CD1c-positive myeloid dendritic cell (primary cell): Measurements from ENCODE around the gene KBTBD8.

Source experiments
- DNase-seq: peaks from one replicate; pipeline ENCODE4 v3.0.0-alpha.2; 2016; ENCODE audit errors: extremely low spot score

KBTBD8 gene, protein sequence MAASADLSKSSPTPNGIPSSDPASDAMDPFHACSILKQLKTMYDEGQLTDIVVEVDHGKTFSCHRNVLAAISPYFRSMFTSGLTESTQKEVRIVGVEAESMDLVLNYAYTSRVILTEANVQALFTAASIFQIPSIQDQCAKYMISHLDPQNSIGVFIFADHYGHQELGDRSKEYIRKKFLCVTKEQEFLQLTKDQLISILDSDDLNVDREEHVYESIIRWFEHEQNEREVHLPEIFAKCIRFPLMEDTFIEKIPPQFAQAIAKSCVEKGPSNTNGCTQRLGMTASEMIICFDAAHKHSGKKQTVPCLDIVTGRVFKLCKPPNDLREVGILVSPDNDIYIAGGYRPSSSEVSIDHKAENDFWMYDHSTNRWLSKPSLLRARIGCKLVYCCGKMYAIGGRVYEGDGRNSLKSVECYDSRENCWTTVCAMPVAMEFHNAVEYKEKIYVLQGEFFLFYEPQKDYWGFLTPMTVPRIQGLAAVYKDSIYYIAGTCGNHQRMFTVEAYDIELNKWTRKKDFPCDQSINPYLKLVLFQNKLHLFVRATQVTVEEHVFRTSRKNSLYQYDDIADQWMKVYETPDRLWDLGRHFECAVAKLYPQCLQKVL

DNA sequence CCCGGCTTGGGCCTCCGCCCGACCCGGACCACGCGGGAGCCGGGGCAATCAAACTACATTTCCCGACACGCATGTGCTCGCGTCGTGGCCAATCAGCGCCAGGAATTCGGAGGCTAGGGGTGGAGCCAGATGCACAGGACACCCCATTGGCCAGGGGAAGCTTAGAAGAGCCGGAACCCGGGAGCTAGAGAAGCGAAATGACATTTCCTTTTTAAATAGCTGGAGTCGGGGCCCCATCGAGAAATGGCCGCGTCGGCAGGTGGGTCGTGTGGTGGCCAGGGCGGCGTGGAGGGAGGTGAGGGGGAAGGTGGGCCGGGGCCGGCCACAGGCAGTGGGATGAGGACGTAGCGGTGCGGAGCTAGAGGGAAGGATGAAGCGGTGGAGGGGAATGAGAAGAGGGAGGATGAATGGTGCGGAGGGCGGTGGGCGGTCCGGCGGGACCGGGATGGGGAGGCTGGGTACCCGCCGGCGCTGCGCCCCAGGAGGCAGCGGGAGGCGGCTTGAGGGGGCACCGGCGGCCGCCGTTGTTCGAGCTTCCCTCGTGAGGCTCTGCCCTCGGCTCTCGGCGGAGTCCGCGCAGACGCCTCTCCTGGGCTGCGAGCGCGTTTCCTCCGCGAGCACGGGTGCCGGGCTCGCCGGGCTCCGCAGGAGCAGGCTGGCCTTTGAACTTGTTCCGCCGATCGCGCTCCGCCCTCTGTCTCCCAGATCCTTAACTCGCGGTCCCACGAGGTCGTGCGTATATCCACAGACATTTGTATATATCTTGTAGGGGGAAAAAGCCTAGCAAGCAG lies at the start of gene KBTBD8:
Gene KBTBD8 (plus strand): TSS at position 195 of the 791 bp plus-strand sequence. CDS start 49 bp downstream, at position 244.
- DNase-seq, result peak; percentile 99

DNA sequence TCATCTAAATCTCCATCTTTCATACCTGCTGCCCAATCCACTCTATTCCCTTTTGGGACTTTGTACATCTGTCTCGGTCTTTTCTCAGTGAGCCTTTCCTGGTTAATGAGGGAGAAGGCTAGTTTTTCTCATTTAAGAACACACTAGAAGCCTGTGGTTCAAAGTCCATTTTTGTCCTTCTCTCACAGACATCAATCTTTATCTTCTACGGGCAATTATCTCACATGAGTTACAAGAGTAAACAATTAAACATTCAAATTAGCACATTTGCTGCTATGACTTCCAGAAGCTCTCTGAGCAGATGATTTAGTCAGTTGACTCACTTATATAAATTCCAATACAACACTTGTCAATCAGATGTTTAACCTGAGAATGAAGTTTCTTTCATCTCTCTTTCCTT lies 49.3 kb upstream of the KBTBD8 start:
- DNase-seq, result no peak

DNA sequence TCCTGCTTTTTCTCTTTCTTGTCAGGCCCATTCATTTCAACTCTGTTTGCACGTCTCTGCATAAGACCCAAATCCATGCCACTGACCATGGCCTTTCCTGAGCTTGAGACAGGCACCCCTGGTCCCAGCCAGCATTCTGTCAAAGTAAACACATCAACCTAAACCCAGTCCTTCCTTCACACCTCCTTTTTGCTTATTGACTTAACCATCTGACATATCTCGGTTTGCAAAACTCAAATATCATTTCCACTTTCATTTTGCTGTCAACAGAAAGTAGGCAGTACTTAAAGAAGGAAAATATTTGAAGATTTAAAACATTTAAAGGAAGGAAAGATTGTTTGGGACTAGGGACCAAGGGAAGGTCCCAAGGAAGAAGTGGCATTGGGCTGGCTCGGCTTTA lies 48.2 kb upstream of the KBTBD8 start:
- no peak for DNase-seq

DNA sequence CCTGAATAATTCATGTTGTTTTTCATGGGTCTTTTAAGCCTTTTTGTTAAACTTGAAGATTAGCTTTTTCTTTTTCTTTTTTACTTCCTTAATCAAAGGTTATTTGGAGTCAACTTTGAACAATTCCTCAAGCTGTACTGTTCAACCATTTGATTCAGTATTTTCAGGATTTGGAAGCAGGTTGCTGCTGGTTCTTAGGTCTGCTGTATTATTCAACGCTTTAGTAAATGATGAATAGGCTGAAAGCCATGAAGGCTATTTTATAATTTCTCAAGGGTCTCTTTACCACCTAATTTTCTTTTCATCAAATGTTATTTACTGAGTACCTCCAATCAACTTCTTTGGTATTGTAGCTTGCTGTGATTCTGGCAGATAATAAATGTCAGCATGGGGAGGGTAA lies 45.8 kb upstream of the KBTBD8 start:
- DNase-seq, result no peak

DNA sequence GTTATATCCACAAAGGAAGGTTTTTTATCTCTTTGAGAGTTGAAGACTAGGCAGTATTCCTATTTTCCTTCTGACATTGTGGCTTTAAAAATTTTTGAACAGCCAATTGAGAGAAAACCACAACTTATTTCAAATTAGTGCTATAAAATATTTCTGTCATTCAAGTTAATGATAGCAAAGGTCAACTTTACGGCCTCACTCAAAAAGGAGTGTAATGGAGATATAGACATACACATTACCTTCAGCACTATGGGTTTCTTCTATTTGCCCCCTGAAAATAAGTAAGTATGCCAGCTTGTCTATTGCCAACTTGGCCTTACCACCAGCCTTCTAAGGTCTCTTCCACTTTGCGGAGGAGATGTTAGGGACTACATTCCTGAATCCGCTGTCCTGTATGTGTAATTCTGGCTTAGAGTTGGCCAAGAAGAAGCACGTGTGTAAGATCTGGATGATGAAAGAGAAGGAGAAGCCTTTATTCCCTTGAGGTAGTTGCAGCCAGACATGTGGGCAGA lies 44.1 kb upstream of the KBTBD8 start:
- DNase-seq, result no peak

DNA sequence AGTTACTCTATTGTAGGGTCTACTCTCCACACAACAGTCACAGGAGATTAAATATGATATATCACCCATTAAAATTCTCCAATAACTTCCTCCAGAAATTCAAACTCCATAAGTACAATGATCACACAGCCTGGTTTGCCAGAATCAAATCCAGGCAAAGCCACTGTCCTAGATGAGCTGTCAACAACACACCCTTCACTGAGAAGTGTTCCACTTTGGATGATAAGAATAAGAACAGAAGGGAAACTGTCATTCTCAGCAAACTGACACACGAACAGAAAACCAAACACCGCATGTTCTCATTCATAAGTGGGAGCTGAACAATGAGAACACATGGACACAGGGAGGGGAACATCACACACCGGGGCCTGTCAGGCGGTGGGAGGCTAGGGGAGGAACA lies 41.4 kb upstream of the KBTBD8 start:
- no peak for DNase-seq

DNA sequence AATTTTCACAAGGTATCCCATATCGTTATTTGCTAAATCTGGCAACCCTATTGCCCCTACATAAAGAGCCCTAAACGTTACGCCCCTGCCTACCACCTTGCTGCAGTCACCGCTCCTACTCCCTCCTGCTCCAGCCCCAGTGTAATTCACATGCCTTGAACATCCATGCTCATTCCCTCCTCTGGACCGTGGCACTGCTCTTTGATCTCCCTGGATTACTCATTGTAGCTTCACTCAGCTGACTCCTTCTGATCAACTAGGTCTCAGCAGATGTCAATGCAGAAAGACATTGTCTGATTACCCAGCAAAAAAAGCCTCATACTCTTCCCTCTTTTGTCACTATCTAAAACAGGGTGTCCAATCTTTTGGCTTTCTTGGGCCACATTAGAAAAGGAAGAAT lies 40.7 kb upstream of the KBTBD8 start:
- no peak for DNase-seq

DNA sequence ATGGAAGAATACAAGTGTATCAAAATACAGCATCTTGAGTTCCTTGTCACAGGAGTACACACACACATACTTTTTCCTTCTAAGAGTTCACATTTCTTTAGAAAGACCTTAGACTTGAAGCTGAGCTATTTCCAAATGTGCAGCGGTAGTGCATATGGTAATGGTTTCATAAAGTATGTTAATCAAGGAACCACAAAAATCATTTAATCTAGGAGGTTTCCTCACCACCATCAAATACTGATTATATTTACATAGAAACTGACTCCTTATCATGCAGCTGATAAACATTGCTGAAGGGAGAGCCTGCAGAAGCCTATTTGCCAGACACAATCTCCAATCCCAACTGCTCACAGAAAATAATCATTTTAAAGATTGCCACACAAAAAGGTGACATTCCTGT lies 40.0 kb upstream of the KBTBD8 start:
- DNase-seq, result no peak

DNA sequence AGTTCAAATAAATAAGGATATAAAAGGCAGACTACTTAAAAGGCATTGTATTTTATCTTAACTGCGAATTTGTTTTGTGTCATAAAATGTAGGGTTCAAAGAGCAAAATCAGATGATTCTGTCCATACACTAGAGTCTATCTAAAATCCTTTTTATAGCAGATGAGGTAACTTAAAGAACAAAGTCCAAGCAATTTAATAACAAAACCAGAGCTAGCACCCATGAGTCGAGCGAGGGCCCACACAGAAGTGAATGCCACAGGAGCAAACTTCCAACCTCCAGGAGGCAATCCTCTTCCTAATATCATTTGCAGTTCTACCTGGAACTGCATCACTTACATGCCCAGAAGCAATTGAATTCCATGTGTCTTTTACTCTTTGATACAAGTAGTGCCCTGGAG lies 35.4 kb upstream of the KBTBD8 start:
- no peak for DNase-seq

DNA sequence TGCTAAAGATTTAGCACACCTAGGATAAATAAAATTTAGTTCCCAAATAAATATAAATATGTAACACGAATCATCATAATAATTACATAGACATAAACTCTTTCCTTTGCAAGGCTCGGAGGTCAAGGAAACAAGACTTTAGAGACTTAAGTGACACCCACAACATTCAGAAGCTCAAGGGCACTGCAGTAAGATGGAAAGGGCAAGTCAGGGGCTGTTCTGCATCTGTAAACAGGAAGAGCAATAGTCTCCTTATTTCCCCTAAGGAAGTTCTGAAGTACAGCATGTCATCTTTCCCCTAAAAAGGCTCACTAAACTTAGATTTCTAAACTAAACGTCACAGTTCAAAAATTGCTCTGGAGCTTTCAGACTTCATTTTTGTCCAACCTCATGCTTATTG lies 26.9 kb upstream of the KBTBD8 start:
- no peak for DNase-seq

DNA sequence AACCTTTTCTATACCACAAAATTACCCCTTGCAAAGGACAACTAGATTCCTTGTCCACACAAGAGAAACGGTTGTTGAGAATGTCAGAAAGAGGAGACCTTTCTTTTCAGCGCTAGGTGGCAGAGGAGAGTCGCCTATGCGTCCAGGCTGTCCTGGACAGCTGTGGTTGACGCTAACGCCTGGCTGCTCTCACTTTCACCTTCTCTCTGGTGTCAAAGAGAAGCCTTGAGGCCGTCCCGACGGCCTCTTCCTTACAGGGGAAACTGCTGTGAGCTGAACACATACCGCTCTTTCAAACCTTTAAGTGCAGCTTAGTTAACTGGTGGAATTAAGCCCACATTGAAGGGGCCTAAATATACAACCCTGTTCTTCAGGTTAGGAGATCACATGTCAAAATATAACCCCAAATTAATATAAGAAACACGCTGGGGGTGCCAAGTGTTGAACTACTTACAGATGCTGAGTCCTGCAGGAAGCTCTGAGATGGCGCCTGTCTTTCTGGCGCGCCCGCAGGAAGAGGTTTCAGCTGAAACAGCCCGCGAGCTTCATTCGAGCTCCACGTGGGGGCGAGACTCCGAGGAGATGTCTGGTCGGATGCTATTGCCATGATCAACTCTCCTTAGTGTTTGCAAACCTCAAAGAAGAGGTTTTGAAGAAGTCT lies 26.1 kb upstream of the KBTBD8 start:
- DNase-seq, result peak; percentile 78

DNA sequence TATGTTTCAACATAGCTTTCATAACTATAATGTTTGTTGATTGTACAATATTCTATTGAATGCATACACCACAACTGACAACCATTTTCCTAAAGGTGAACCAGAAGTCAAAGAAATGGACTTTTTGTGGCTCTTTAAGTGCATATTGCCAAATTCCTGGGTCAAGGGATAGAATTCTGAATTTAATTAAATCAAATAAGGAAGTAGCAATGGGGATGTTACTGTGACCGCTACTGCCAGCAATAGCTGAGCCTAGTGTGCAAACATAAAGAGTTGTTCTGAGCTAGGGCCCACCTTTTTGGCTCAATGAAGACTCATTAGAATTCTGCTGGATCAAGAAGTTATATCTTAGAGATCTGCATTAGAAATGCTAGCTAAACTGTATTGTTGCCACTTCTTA lies 17.3 kb upstream of the KBTBD8 start:
- DNase-seq, result peak; percentile 9

DNA sequence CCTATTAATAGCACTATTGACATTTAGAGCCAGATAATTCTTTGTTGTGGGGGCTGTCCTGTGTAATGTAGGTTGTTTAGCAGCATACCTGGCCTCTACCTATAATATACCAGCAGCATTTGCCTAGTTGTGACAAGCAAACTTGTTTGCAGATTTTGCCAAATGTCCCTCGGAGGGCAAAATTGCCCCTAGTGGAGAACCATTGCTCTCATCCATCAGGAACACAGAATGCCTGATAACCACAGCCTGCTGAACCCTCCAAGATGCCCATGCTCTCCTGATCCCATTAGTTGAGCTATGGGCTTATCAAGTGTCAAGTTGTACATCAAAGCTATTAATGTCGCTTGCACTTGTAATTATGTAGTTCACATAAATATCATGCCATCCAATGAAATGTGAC lies 15.0 kb upstream of the KBTBD8 start:
- DNase-seq, result no peak

DNA sequence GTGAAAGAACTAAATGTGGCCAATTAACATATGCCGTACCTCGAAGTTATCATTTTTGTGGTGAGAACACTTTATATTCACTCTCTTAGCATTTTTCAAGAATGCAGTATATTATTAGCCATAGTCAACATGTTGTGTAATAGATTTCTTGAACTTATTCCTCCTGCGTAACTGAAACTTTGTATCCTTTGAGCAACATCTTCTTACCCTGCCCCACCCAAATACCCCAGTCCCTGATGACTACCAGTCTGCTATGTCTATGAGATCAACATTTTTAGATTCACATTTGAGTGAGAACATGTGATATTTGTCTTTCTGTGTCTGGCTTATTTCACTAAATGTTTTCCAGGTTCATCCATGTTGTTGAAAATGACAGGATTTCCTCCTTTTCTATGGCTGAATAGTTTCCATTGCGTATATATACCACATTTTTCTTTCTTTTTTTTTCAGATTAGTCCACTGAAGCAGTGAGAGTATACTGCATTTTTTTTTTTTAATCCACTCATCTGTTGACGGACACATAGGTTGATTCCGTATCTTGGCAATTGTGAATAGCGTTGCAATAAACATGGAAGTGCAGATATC lies 12.7 kb upstream of the KBTBD8 start:
- no peak for DNase-seq

DNA sequence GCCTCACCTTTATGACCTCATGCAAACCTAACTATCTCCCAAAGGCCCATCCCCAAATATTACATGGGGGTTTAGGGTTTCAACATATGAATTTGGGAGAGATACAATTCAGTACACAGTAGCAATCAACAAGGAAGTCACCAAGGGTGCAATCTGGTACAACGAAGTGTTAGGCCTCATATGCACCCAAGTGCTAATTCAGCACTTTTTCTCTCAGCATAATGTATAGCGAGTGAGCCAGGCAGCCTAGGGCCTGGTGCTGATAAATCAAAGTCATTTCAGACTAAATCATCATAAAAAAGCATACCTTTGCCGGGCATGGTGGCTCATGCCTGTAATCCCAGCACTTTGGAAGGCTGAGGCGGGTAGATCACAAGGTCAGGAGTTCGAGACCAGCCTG lies 11.7 kb upstream of the KBTBD8 start:
- no peak for DNase-seq

DNA sequence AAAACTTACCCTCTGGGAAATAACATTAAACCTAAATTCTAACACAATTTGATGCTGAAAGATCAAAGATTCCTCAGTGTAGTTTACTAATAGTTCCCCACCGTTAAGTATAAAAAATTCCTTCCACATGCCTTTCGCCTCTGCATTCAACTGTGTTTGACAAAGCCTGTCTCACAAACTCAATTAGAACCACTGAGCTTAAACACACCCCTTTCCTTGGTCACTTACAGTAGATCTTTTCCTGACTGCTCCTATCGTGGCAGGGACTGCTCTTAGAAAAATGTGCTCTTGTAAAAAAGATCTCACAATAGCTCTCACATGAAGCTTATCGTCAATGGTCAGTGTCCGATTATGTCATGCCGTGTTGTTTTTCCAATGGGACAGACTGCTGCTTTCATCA lies 8.9 kb upstream of the KBTBD8 start:
- no peak for DNase-seq

DNA sequence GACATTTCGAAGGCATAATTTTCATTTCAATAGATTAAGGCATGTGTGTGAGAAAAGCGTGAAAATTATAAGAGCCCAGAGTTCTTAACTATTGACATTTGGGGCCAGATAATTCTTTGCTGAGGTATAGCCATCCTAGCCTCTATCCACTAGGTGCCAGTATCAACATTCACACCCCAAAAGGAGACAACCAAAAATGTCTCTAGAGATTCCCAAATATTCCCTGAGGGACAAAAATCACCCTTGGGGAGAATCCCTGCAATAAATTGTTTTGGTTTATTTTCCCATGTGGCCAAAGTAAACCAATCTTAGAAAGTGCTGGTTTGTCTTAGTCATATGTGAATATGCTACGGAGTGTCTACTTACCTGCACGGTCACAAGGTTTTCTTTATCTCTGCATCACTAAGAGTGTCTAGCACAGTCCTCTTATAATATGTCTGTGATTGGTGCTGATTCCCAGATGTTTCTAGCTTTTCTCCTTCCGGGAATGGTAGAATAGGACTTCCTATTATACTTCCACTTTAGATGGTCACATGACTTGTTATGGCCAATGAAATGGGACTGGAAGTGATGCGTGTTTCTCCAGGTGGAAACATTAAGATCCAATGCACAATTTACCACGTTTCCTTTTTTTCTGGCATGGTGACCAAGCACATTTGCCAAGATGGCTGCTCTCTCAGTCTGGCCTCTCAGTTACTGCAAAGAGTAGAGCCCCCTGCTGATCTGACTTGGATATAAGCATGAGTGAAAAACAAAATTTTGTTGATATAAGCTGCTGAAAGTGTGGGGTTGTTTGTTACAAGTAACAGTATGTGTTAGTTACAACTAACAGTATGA lies 8.0 kb upstream of the KBTBD8 start:
- DNase-seq, result peak; percentile 20

DNA sequence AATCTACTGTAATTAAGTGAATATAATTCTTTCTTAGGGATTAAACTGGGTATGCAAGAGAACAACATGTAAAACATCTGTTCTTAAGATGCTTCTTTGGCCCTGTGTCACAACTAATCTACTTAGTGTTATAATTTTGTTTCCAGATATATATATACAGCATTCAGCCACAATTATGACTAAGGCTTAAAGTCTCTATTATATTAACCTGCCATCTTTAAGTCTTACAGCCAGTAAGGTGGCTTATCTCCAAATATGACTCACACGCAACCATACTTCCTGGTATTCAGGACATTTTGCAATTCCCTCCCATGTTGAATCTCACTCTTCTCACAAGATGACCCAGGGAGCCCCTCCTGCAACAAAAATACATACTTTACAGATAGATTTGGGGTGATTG lies 6.6 kb upstream of the KBTBD8 start:
- peak; percentile 44 for DNase-seq

DNA sequence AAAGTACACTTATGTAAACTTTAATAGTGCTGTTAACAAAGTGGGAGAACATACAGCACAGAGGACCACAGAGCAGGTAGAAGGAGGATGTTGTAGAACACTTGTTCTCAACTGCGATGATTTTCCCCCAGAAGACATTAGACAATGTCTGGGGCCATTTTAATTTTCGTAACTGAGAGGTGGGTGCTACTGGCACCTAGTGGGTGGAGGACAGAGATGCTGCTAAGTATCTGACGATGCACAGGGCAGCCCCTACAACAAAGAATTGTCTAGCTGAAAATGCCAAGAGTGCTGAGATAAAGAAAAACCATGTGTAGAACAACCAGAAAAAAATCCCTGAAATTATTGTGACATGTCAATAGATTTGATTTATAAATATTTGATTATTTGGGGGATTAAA lies 5.0 kb upstream of the KBTBD8 start:
- DNase-seq, result no peak

DNA sequence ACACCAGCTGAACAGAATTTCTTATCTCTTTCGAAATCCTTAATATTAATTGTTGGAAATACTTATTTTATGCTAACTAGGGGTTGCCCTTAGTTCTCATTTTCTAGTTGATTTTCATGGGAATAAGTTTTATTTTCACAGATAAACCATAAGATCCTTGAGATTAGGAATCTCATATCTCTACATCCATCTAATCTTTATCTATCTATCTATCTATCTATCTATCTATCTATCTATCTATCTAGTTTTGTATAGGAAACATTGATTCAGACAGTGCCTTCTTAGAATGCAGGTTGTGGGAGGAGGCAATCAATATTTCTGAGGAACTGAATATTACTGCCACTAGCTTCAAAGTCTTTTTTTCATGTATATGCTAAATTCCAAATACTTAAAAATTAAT lies 3.5 kb upstream of the KBTBD8 start:
- DNase-seq, result no peak

DNA sequence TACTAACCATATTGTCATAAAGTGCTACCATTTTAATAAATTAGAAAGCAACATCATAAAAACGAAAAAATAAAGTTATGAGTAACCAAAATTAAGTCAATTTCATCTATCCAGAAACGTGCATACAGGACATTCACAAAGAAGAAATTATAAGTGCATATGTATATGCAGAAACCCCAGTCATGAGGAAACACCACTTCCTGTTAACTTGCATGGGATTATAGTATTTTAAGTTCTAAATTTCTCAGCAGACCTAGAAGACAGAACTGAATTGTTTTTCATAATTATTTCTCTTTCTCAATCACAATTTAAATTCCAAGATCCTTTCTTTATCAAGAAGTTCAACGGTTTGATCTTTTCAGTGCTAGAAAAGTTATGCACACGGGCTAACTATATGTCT lies 1.4 kb upstream of the KBTBD8 start:
- peak; percentile 44 for DNase-seq
